Measurements from ENCODE around the gene ELP1.

The ELP1 gene

GRCh38 chr9:108897324-108898096 is 36.4 kb downstream of the ELP1 start:
- TF ChIP-seq EGR1 (IDR thresholded peaks at IDR 0.05): no peak
- no peak for TF ChIP-seq TEAD4 (IDR thresholded peaks at IDR 0.05)
- TF ChIP-seq, protein P1, sequence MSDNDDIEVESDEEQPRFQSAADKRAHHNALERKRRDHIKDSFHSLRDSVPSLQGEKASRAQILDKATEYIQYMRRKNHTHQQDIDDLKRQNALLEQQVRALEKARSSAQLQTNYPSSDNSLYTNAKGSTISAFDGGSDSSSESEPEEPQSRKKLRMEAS (IDR thresholded peaks at IDR 0.05): no peak
- TF ChIP-seq CEBPB (IDR thresholded peaks at IDR 0.05): no peak
- no peak for TF ChIP-seq FOXM1 (IDR thresholded peaks at IDR 0.05; ENCODE audit: borderline replicate concordance, low read depth)
- no peak for TF ChIP-seq ZBTB7A (IDR thresholded peaks at IDR 0.05; ENCODE audit: low read depth)
- TF ChIP-seq USF1 (IDR thresholded peaks at IDR 0.05): no peak
- TF ChIP-seq RAD21 (IDR thresholded peaks at IDR 0.05; ENCODE audit: low read depth): no peak
- TF ChIP-seq YY1 (IDR thresholded peaks at IDR 0.05; ENCODE audit: low read depth): no peak
- TF ChIP-seq NFIC (IDR thresholded peaks at IDR 0.05): no peak
- no peak for TF ChIP-seq TAF1 (IDR thresholded peaks at IDR 0.05; ENCODE audit: low read depth)
- TF ChIP-seq EP300 (IDR thresholded peaks at IDR 0.05; ENCODE audit: borderline replicate concordance): no peak
- no peak for TF ChIP-seq REST (IDR thresholded peaks at IDR 0.05; ENCODE audit: low read depth)
- no peak for TF ChIP-seq TCF12 (IDR thresholded peaks at IDR 0.05; ENCODE audit: low read depth)
- TF ChIP-seq CREB1 (IDR thresholded peaks at IDR 0.05; ENCODE audit: low read depth): no peak

- TF ChIP-seq FOXM1 (IDR thresholded peaks at IDR 0.05; ENCODE audit: borderline replicate concordance, low read depth): no peak
Measured at GRCh38 chr9:108894225-108894997, 39.5 kb downstream of the ELP1 start.

DNA sequence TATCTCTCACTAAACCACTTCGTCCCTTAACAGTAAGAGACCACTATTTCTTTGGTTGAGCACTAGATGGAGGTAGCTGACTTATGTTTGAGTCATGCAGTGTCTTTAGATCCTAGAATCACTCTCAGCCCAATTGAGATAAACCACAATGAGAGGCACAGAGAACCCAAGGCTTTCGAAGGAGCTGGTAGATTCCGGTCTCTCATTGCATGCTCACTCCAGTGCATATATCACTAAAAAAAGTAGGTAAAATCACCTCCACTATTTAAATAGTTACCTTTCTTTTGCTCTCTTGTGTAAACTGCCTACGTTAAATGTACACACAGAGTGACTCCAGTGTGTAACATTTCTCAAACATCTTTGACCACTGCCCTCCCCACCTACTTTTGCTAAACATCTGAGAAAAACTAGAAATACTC is 44.3 kb downstream of the ELP1 start:
- no peak for TF ChIP-seq EGR1 (IDR thresholded peaks at IDR 0.05)
- 0 out of 2 replicates have a peak, but pooled peaks have one; percentile 18 for TF ChIP-seq RAD21 (IDR thresholded peaks at IDR 0.05; ENCODE audit: low read depth)

DNA sequence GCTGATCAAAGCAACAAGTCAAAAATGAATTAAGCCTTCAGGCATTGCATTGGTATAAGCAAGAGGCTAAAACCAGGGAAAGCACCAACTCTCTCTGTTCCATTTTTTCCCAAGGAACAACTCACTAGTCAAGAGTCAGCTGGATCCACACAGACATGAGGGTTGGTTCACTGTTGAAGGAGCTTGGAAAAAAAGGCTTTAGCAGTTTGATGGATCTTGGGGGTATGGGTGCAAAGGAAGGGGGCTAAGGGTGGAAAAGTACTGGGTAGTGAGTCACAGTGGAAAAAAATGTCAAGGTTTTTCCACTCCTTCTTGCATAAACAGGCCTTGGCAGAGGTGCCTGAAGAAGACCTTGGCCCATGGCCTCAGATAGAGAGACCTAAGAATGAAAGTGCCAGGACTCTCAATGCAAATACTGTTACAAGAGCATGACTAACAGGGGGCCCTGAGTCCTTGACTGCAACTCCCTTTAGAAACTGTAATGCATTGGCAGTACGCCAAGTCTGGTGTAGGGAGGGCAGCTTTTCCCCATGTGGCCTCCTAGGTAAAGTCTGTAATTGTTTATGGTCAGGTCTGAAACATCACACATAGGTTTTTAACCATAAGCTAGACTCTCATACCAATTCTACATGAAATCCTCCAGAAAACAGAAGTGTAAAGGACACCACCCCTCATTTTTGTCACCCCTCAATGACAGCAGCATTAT is 48.1 kb downstream of the ELP1 start:
- TF ChIP-seq NFIC (IDR thresholded peaks at IDR 0.05) (peak; percentile 77), CREB1 (IDR thresholded peaks at IDR 0.05; ENCODE audit: low read depth) (no peak)

DNA sequence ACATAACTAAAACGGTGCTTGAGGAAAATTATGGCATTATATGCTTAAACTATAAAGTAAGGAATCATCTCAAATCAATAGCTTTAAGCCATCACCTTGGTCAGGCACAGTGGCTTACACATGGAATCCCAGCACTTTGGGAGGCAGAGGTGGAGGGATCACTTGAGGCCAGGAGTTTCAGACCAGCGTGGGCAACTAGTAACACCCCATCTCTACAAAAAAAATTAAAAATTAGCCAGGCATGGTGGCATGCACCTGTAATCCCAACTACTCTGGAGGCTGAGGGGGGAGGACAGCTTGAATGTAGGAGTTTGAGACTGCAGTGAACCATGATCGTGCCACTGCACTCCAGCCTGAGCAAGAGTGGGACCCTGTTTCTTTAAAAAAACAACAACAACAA is 49.2 kb downstream of the ELP1 start:
- TF ChIP-seq TCF12 (IDR thresholded peaks at IDR 0.05; ENCODE audit: low read depth) (no peak), USF1 (IDR thresholded peaks at IDR 0.05) (no peak), EP300 (IDR thresholded peaks at IDR 0.05; ENCODE audit: borderline replicate concordance) (no peak), YY1 (IDR thresholded peaks at IDR 0.05; ENCODE audit: low read depth) (no peak), ZBTB7A (IDR thresholded peaks at IDR 0.05; ENCODE audit: low read depth) (no peak), REST (IDR thresholded peaks at IDR 0.05; ENCODE audit: low read depth) (no peak), NFIC (IDR thresholded peaks at IDR 0.05) (no peak), EGR1 (IDR thresholded peaks at IDR 0.05) (no peak), CEBPB (IDR thresholded peaks at IDR 0.05) (no peak), TAF1 (IDR thresholded peaks at IDR 0.05; ENCODE audit: low read depth) (no peak), CREB1 (IDR thresholded peaks at IDR 0.05; ENCODE audit: low read depth) (no peak), RAD21 (IDR thresholded peaks at IDR 0.05; ENCODE audit: low read depth) (no peak), TEAD4 (IDR thresholded peaks at IDR 0.05) (no peak), FOXM1 (IDR thresholded peaks at IDR 0.05; ENCODE audit: borderline replicate concordance, low read depth) (no peak)
- TF ChIP-seq, protein P1 (IDR thresholded peaks at IDR 0.05): no peak
